Heart right ventricle (tissue), 16 donors: ENCODE measurements around the gene CISTR. TPM values are rescaled to one million over a fixed set of nuclear protein-coding genes. Genes with fewer than 3 reads are reported as not detected.

Experiments
- ATAC-seq, 8 donors: fragments of 200-7000 bp; cut with Tn5 transposase; one replicate each; pipeline ENCODE4 v1.9.1; 2020; ENCODE audit warnings: mild to moderate bottlenecking in 8 of 8, moderate library complexity in 8 of 8, moderate number of reproducible peaks in 1 of 8
- DNase-seq, 2 donors: peaks; one replicate each; pipeline ENCODE4 v3.0.0-alpha.2; 2020
- H3K27ac ChIP-seq, 10 donors: fragments of 200-600 bp; sonication (generic) in 2 of 10; one replicate each; pipeline versions ENCODE4 v1.5.0 to v1.8.0; 2020 to 2022; ENCODE audit warnings: mild to moderate bottlenecking in 3 of 10
- H3K27me3 ChIP-seq, 7 donors: fragments of 200-600 bp; one replicate each; pipeline ENCODE4 v1.8.0; 2021 to 2022; ENCODE audit warnings: mild to moderate bottlenecking in 2 of 7
- H3K36me3 ChIP-seq, 9 donors: fragments of 200-600 bp; sonication (generic) in 1 of 9; one replicate each; pipeline versions ENCODE4 v1.5.0 to v1.8.0; 2020 to 2022; ENCODE audit warnings: mild to moderate bottlenecking in 2 of 9
- H3K4me1 ChIP-seq, 9 donors: fragments of 200-600 bp; sonication (generic) in 1 of 9; one replicate each; pipeline versions ENCODE4 v1.5.0 to v1.8.0; 2020 to 2022; ENCODE audit warnings: mild to moderate bottlenecking in 4 of 9
- H3K4me3 ChIP-seq, 10 donors: fragments of 200-600 bp; sonication (generic) in 2 of 10; one replicate each; pipeline versions ENCODE4 v1.5.0 to v1.8.0; 2020 to 2022; ENCODE audit warnings: mild to moderate bottlenecking in 7 of 10, moderate library complexity in 2 of 10
- H3K9me3 ChIP-seq, 11 donors: fragments of 200-600 bp in 10 of 11; sonication (generic) in 2 of 11; one replicate each; pipeline versions ENCODE4 v1.5.0 to v1.8.0; 2013 to 2022; ENCODE audit warnings: mild to moderate bottlenecking in 2 of 11, control low read depth in 1 of 11, moderate library complexity in 1 of 11
- CTCF ChIP-seq, 9 donors: fragments of 200-600 bp; sonication (generic) in 2 of 9; IDR thresholded peaks; one replicate each; pipeline versions ENCODE4 v1.5.0 to v1.8.0; 2021 to 2022; ENCODE audit warnings: antibody characterized with exemption in 9 of 9, mild to moderate bottlenecking in 5 of 9, moderate library complexity in 1 of 9
- WGBS, 2 donors: extraction: QIAGEN DNeasy Blood & Tissue Kit; methylation state at CpG; one replicate each; pipeline ENCODE4 v1.1.7; 2013; ENCODE audit warnings: inconsistent platforms in 1 of 2; 5-methylcytosine and 5-hydroxymethylcytosine counted together
- intact Hi-C, 10 donors: fragments of 100-400 bp; cut with DNase I; formaldehyde crosslinking; loops; one replicate each; pipeline versions ENCODE4 v1.11.1 to v1.14.2; 2022
- polyA plus RNA-seq, 2 donors: library from polyadenylated mRNA; stranded (reverse); fragments of 200-250 nt; gene quantifications; one replicate each; pipeline ENCODE4 v1.2.3, GENCODE V29; 2013
- total RNA-seq, 10 donors: library from RNA; stranded (reverse); fragmentation: NEBNext Ultra II Directional in 3 of 10; extraction: Animal tissue kit (Norgen Biotek cat#: 25700) in 3 of 10; gene quantifications; one replicate each; pipeline versions ENCODE4 v1.2.1 to v1.2.4, GENCODE V29; 2021 to 2023
- donor health status: Arrhythmogenic right ventricular cardiomyopathy.
- donor health status: ischemic (EF 13 %, LVEDD 7.1; RV severe dilation, severe dysfunction).
- donor health status: healthy with polysubstance abuse.
- donor health status: DM: no; HTN: yes; CAD: no.
- donor health status: DM: no; HTN: no; CAD: no.
- donor health status: ischemic (EF 25% LVEDD 6.9; RV normal size, moderate dysfunction).
- donor health status: ischemic (EF 25% LVEDD 5.7; RV mildly dilated, moderate dysfunction).
- donor health status: healthy.
- donor health status: DM: yes; HTN: yes; CAD: no.
- donor health status: Ischemic cardiomyopathy.
- donor health status: ischemic (EF 35%, LVEDD 5.7; RV mildly dilated, moderate dysfunction).
- donor health status: nonischemic (EF 11% LVEDD 7.7; RV severe dilation, severe dysfunction).
- donor health status: DM: yes; HTN: yes; CAD: no.
- donor health status: PGD.
- donor health status: ischemic (EF 29% LVEDD 5.4; RV normal size, mild dysfunction).
- donor health status: nonischemic (EF 23%, LVEDD 6.1; RV moderate dilation, normal function).

CISTR gene
- total and polyA plus RNA-seq, 12 donors, result 0.16 to 3.6 (median 2.6) TPM; not detected in 1

- DNase-seq (no peak), ATAC-seq (no peak)
- Histone ChIP-seq H3K9me3 (no peaks in the 10 kb centered on the region), H3K27ac (no peak overlapping the region), H3K4me3 (no peak overlapping the region), H3K27me3 (peaks cover 6 to 98% (median 81%) of the 10 kb centered on the region in 7 donors), H3K36me3 (no peaks in the 10 kb centered on the region), H3K4me1 (peaks cover 0 to 31% (median 21%) of the 10 kb centered on the region in 9 donors)
- TF ChIP-seq CTCF (IDR thresholded peaks at IDR 0.05), result no peak
- intact Hi-C loops, result no loop called here
- 60 to 63% methylated on average over 3 of the region's 3 CpGs for WGBS, 2 donors
These were observed 52.7 kb downstream of the CISTR start for GRCh38 chr12:53698948-53699677.

- no peak for TF ChIP-seq CTCF (IDR thresholded peaks at IDR 0.05)
- WGBS, 2 donors, result 25 to 29% methylated on average over 24 of the region's 24 CpGs
- Histone ChIP-seq H3K9me3 (no peaks in the 10 kb centered on the region), H3K36me3 (no peaks in the 10 kb centered on the region), H3K27ac (no peak overlapping the region), H3K27me3 (peaks cover 6 to 99% (median 78%) of the 10 kb centered on the region in 7 donors), H3K4me3 (peak overlapping the region in 7 of 10 donors; percentile 18 to 47 (median 35)), H3K4me1 (peaks cover 0 to 26% (median 21%) of the 10 kb centered on the region in 9 donors)
- DNase-seq (no peak), ATAC-seq (peak in 5 of 8 donors; percentile 11 to 52 (median 15))
- intact Hi-C loops, result no loop called here
These were observed 55.0 kb downstream of the CISTR start for GRCh38 chr12:53696655-53697331.

Other genes with a start within 250 kb of the CISTR start
- gene NPFF, start 244.5 kb downstream of the CISTR start, total RNA-seq, result not detected
- gene NPFF, start 244.5 kb downstream of the CISTR start, polyA plus RNA-seq, result not detected
- gene ATF7, start 125.6 kb downstream of the CISTR start, total RNA-seq, result 10 to 100 TPM; 28.2 to 47.8 (median 34.4) TPM
- 10 to 100 TPM; 12.6 to 23.0 TPM for gene ATF7, start 125.6 kb downstream of the CISTR start, polyA plus RNA-seq
- 100 to 1,000 TPM; 499 to 627 (median 546) TPM for gene ATP5MC2, start 75.9 kb downstream of the CISTR start, total RNA-seq
- gene ATP5MC2, start 75.9 kb downstream of the CISTR start, polyA plus RNA-seq, result 100 to 1,000 TPM; 526 to 632 TPM
- gene CALCOCO1, start 24.5 kb downstream of the CISTR start, total RNA-seq, result 100 to 1,000 TPM; 183 to 264 (median 199) TPM
- gene CALCOCO1, start 24.5 kb downstream of the CISTR start, polyA plus RNA-seq, result 100 to 1,000 TPM; 105 to 128 TPM
- not detected for gene HOXC13, start 186.9 kb upstream of the CISTR start, total RNA-seq
- gene HOXC13, start 186.9 kb upstream of the CISTR start, polyA plus RNA-seq, result not detected
- gene HOXC12, start 202.9 kb upstream of the CISTR start, total RNA-seq, result not detected
- gene HOXC12, start 202.9 kb upstream of the CISTR start, polyA plus RNA-seq, result not detected
- gene HOXC11, start 221.1 kb upstream of the CISTR start, total RNA-seq, result not detected
- not detected for gene HOXC11, start 221.1 kb upstream of the CISTR start, polyA plus RNA-seq
- not detected for gene HOTAIR, start 223.0 kb upstream of the CISTR start, total RNA-seq
- not detected for gene HOTAIR, start 223.0 kb upstream of the CISTR start, polyA plus RNA-seq
- gene HOXC10, start 233.2 kb upstream of the CISTR start, total RNA-seq, result not detected
- not detected for gene HOXC10, start 233.2 kb upstream of the CISTR start, polyA plus RNA-seq
- not detected for gene HOXC9, start 248.2 kb upstream of the CISTR start, total RNA-seq
- gene HOXC9, start 248.2 kb upstream of the CISTR start, polyA plus RNA-seq, result not detected